GM18511 (cell line): ENCODE data around the gene FOXL2.

Experiments used
- ATAC-seq: cut with Tn5 transposase; IDR thresholded peaks from one replicate; pipeline ENCODE4 v1.9.1; 2021; ENCODE audit warnings: mild to moderate bottlenecking, moderate library complexity; ENCODE audit not compliant: unreplicated experiment

The FOXL2 gene

GRCh38 chr3:138898708-138899107 is 48.2 kb downstream of the FOXL2 start:
- no peak for ATAC-seq

GRCh38 chr3:138898301-138898700 is 48.6 kb downstream of the FOXL2 start:
- ATAC-seq, result no peak
